Measurements from ENCODE around the gene PIP4P1.

DNA sequence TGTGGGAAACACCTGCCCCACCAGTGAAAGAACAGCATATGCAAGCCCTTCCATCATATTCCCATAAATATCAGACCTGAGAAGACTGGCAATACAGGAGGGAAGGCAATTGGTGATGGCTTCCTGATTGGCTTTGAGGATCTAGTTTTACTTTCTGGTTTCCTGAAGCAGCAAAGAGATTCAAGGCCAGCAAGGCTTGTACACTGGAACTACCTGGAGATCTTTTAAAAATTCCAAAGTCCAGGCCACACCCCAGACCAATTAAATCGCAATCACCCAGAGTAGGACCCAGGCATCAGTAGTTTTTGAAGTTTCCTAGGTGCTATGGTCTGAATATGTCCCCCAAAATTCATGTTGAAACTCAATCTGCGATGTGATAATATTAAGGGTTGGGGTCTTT, 45.0 kb downstream of the PIP4P1 start:
- TF ChIP-seq POLR2AphosphoS5 (IDR thresholded peaks at IDR 0.05; ENCODE audit: low read depth, low read length) (no peak), POLR2A (IDR thresholded peaks at IDR 0.05; ENCODE audit: low read depth, low read length) (no peak)
